K562 (cell line): Measurements from ENCODE around the gene PPP1R14B. TPM values are rescaled to one million over a fixed set of nuclear protein-coding genes. Genes with fewer than 3 reads are reported as not detected.

ENCODE experiments used
- ARID2 ChIP-seq: fragments of 450-650 bp; IDR thresholded peaks from 2 replicates; pipeline ENCODE4 v1.6.1; 2017; ENCODE audit warnings: antibody characterized with exemption, mild to moderate bottlenecking
- CHD4 ChIP-seq: fragments of 200-600 bp; sonication (generic); IDR thresholded peaks from 3 replicates; pipeline ENCODE4 v1.6.1; 2012; ENCODE audit warnings: low read depth, mild to moderate bottlenecking, mixed read lengths, low read length, inconsistent platforms; ENCODE audit not compliant: insufficient read depth, insufficient replicate concordance, poor library complexity, severe bottlenecking
- CREM ChIP-seq: IDR thresholded peaks from 2 replicates; pipeline ENCODE4 v1.6.1; 2014; ENCODE audit warnings: antibody characterized with exemption, low read depth
- L3MBTL2 ChIP-seq: fragments of 450-650 bp; IDR thresholded peaks from 2 replicates; pipeline ENCODE4 v1.6.1; 2016; ENCODE audit warnings: mild to moderate bottlenecking, moderate library complexity
- MTA2 ChIP-seq: fragments of 450-650 bp; IDR thresholded peaks from 2 replicates; pipeline ENCODE4 v1.6.1; 2016; ENCODE audit warnings: low read depth
- MYC ChIP-seq, 2 experiments: fragments of 250-450 bp in 1 of 2; sonication (Bioruptor Pico) in 1 of 2; IDR thresholded peaks; 2 replicates each; pipeline versions ENCODE4 v1.5.1 to v1.6.1; 2012 to 2021; ENCODE audit warnings: low read depth in 2 of 2, borderline replicate concordance in 1 of 2, improper control_type of control experiment in 1 of 2, low read length in 1 of 2, mild to moderate bottlenecking in 1 of 2, moderate library complexity in 1 of 2
- NR1H2 ChIP-seq: sonication (generic); formaldehyde crosslinking; IDR thresholded peaks from 2 replicates; pipeline ENCODE4 v1.4.0; 2020; ENCODE audit warnings: mild to moderate bottlenecking, missing genetic modification reagents
- PHTF2 ChIP-seq: fragments of 250-450 bp; sonication (Bioruptor Pico); IDR thresholded peaks from 2 replicates; pipeline ENCODE4 v1.5.0; 2021; ENCODE audit warnings: mild to moderate bottlenecking
- RBM34 ChIP-seq: fragments of 200-400 bp; formaldehyde crosslinking; IDR thresholded peaks from 2 replicates; pipeline ENCODE4 v1.6.1; 2018; ENCODE audit warnings: low read length, borderline replicate concordance; ENCODE audit not compliant: insufficient read depth
- RUNX1 ChIP-seq: sonication (generic); IDR thresholded peaks from 2 replicates; pipeline ENCODE4 v1.6.1; 2016; ENCODE audit warnings: antibody characterized with exemption, low read depth
- SLC30A9 ChIP-seq: fragments of 250-450 bp; sonication (Bioruptor Pico); IDR thresholded peaks from 2 replicates; pipeline ENCODE4 v1.8.0; 2022; ENCODE audit warnings: mild to moderate bottlenecking, moderate library complexity
- SP2 ChIP-seq: IDR thresholded peaks from 2 replicates; pipeline ENCODE4 v1.6.1; 2011; ENCODE audit warnings: mild to moderate bottlenecking, low read depth, low read length, moderate library complexity; ENCODE audit not compliant: poor library complexity, severe bottlenecking; ENCODE audit errors: extremely low read depth
- TBL1XR1 ChIP-seq, 2 experiments: IDR thresholded peaks; 2 replicates each; pipeline ENCODE4 v1.6.1; 2012; ENCODE audit warnings: improper control_type of control experiment in 2 of 2, low read length in 2 of 2, mild to moderate bottlenecking in 1 of 2
- ZFP1 ChIP-seq: fragments of 450-650 bp; formaldehyde crosslinking; IDR thresholded peaks from 2 replicates; pipeline ENCODE4 v1.4.0; 2020; ENCODE audit warnings: mild to moderate bottlenecking, mixed read lengths
- ZFP36 ChIP-seq: fragments of 150-350 bp; IDR thresholded peaks from 2 replicates; pipeline ENCODE4 v1.6.1; 2018; ENCODE audit warnings: low read length, low read depth; ENCODE audit not compliant: partially characterized antibody
- ZFX ChIP-seq: sonication (generic); formaldehyde crosslinking; IDR thresholded peaks from 2 replicates; pipeline ENCODE4 v1.8.0; 2022; ENCODE audit warnings: mild to moderate bottlenecking, missing genetic modification reagents, moderate library complexity
- ZNF79 ChIP-seq: fragments of 250-450 bp; sonication (Bioruptor Pico); IDR thresholded peaks from 2 replicates; pipeline ENCODE4 v1.4.0; 2020; ENCODE audit warnings: low read depth, mild to moderate bottlenecking, moderate library complexity
- polyA plus RNA-seq, 8 experiments: library from polyadenylated mRNA; depleted of rRNA in 4 of 8; stranded (reverse) in 5 of 8; unstranded in 3 of 8; fragments of >200 nt; fragmentation: Nextera tagmentation in 2 of 8; fragmentation: Illumina TruSeq in 1 of 8; extraction: Ambion mirVana in 2 of 8; extraction: Trizol in 1 of 8; gene quantifications; 2 replicates each; pipeline versions ENCODE4 v1.2.1 to v1.2.3, GENCODE V29; 2011 to 2014; ENCODE audit warnings: inconsistent platforms in 1 of 8, missing spikeins in 1 of 8
- total RNA-seq, 7 experiments: library from RNA; depleted of rRNA in 6 of 7; stranded (reverse); fragments of >200 nt in 6 of 7; fragmentation: Illumina TruSeq in 2 of 7; extraction: Trizol in 2 of 7; gene quantifications; 2 replicates each; pipeline versions ENCODE4 v1.2.1 to v1.2.3, GENCODE V29; 2011 to 2021; ENCODE audit warnings: low replicate concordance in 1 of 7
- TF ChIP-seq, protein P1 (sequence below): fragments of 200-800 bp; sonication (Bioruptor generic); IDR thresholded peaks from 2 replicates; pipeline ENCODE4 v1.6.1; 2017; ENCODE audit warnings: missing genetic modification characterization, missing compliant biosample characterization
- TF ChIP-seq, protein P2 (sequence below), 2 experiments: IDR thresholded peaks; 2 replicates each; pipeline ENCODE4 v1.6.1; 2012; ENCODE audit warnings: improper control_type of control experiment in 2 of 2, low read depth in 2 of 2, low read length in 2 of 2, borderline replicate concordance in 1 of 2
- TF ChIP-seq, protein P3 (sequence below): sonication (generic); formaldehyde crosslinking; IDR thresholded peaks from 2 replicates; pipeline ENCODE4 v1.8.1; 2022; ENCODE audit warnings: missing genetic modification reagents

Gene PPP1R14B
- total and polyA plus RNA-seq, 9 of the 15 experiments (the other 6 are each of a cell fraction or from before 2014, with no cell fraction given), result 7.7 to 566 (median 212) TPM

DNA sequence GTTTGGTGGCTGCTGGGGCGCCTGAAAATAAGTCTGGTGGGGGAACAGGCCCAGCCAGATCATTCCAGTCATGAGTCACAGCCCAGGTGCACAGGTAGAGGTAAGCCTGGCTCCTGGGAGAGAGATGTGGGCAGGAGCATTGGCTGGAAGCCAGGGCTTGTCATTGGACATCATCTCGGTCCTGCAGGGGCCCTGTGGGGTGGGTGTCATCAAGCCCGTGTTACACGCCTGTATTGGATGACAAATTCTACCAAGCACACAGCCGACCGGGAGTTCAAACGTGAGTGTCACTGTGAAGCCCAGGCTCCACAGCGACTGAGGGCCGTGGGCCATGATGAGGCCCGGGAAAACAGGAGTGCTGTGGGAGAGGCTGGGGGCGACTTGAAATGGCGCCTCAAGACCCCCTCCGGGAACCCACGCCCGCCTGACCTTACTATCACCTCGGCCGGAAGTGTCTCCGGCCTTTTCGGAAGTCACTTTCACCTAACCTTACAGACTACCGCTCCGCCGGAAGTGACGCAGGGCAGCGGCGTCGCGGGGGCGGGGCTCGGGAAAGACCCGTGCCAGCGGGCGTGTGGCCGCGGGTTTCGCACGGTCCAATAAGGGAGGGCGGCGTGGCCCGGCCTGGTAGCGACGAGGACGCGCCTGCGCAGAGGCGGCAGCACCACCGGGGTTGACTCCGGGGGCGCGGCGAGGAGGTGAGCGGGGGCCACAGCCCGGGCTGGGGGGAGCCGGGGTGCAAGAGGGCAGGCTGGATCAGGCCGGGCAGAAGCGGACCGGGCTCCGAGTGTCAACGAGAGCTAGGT is 6.1 kb downstream of the PPP1R14B start, which contains the start of gene FKBP2 (continued):
- TF ChIP-seq, protein P1, sequence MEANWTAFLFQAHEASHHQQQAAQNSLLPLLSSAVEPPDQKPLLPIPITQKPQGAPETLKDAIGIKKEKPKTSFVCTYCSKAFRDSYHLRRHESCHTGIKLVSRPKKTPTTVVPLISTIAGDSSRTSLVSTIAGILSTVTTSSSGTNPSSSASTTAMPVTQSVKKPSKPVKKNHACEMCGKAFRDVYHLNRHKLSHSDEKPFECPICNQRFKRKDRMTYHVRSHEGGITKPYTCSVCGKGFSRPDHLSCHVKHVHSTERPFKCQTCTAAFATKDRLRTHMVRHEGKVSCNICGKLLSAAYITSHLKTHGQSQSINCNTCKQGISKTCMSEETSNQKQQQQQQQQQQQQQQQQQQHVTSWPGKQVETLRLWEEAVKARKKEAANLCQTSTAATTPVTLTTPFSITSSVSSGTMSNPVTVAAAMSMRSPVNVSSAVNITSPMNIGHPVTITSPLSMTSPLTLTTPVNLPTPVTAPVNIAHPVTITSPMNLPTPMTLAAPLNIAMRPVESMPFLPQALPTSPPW (CRISPR knock-in tag), result peak; percentile 79
- TF ChIP-seq MYC (IDR thresholded peaks at IDR 0.05; ENCODE audit: low read depth, low read length) (peak; percentile 79), MYC (CRISPR knock-in tag; IDR thresholded peaks at IDR 0.05; ENCODE audit: borderline replicate concordance, low read depth) (peak; percentile 91; the same call in 1 of the 2 replicates), RUNX1 (no peak), CHD4 (peak; percentile 63), TBL1XR1 (IDR thresholded peaks at IDR 0.05; ENCODE audit: low read length in 2 of 2) (peak in 1 of 2 experiments; percentile 34; a peak in 1 of 4 replicates), ARID2 (no peak), SLC30A9 (CRISPR knock-in tag) (no peak), ZNF79 (CRISPR knock-in tag) (no peak), SP2 (no peak), ZFP1 (CRISPR knock-in tag) (peak; percentile 67; the same call in 1 of the 2 replicates), ZFP36 (no peak), RBM34 (no peak), CREM (peak; percentile 97), PHTF2 (peak; percentile 75), NR1H2 (CRISPR knock-in tag) (peak; percentile 97), MTA2 (no peak; the same call in 1 of the 2 replicates), L3MBTL2 (peak; percentile 56), ZFX (peak; percentile 90)
- TF ChIP-seq, protein P2, sequence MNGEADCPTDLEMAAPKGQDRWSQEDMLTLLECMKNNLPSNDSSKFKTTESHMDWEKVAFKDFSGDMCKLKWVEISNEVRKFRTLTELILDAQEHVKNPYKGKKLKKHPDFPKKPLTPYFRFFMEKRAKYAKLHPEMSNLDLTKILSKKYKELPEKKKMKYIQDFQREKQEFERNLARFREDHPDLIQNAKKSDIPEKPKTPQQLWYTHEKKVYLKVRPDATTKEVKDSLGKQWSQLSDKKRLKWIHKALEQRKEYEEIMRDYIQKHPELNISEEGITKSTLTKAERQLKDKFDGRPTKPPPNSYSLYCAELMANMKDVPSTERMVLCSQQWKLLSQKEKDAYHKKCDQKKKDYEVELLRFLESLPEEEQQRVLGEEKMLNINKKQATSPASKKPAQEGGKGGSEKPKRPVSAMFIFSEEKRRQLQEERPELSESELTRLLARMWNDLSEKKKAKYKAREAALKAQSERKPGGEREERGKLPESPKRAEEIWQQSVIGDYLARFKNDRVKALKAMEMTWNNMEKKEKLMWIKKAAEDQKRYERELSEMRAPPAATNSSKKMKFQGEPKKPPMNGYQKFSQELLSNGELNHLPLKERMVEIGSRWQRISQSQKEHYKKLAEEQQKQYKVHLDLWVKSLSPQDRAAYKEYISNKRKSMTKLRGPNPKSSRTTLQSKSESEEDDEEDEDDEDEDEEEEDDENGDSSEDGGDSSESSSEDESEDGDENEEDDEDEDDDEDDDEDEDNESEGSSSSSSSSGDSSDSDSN (IDR thresholded peaks at IDR 0.05; ENCODE audit: borderline replicate concordance in 1 of 2, low read depth in 2 of 2, low read length in 2 of 2), result no peak
- TF ChIP-seq, protein P3, sequence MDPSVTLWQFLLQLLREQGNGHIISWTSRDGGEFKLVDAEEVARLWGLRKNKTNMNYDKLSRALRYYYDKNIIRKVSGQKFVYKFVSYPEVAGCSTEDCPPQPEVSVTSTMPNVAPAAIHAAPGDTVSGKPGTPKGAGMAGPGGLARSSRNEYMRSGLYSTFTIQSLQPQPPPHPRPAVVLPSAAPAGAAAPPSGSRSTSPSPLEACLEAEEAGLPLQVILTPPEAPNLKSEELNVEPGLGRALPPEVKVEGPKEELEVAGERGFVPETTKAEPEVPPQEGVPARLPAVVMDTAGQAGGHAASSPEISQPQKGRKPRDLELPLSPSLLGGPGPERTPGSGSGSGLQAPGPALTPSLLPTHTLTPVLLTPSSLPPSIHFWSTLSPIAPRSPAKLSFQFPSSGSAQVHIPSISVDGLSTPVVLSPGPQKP (CRISPR knock-in tag), result no peak
